Fibroblast of villous mesenchyme (primary cell): ENCODE results near the gene DHX36. TPM values are rescaled to one million over a fixed set of nuclear protein-coding genes. Genes with fewer than 3 reads are reported as not detected.
A peak's percentile ranks its signal among the peaks of the same experiment; 100 is the strongest.

Source experiments
- DNase-seq: peaks from one replicate; pipeline ENCODE4 v3.0.0-alpha.2; 2010; ENCODE audit warnings: low read depth
- H3K4me3 ChIP-seq: 2 replicates; pipeline ENCODE4 v1.5.1; 2011; ENCODE audit warnings: low read depth, mild to moderate bottlenecking, low read length
- CTCF ChIP-seq: IDR thresholded peaks from 2 replicates; pipeline ENCODE4 v1.5.1; 2012; ENCODE audit warnings: low read depth, mild to moderate bottlenecking, low read length; ENCODE audit not compliant: insufficient read depth
- total RNA-seq: library from RNA; depleted of rRNA; stranded (reverse); fragments of >200 nt; gene quantifications from 2 replicates; pipeline ENCODE4 v1.2.3, GENCODE V29; 2012

Gene DHX36
- total RNA-seq, 1 donor: 57.4 TPM

- H3K4me3 ChIP-seq: no peak overlapping the region
- TF ChIP-seq CTCF: no peak
- no peak for DNase-seq
Measured at GRCh38 chr3:154316974-154317767, 7.1 kb downstream of the DHX36 start.

- DNase-seq: no peak
- TF ChIP-seq CTCF: no peak
- no peak overlapping the region for H3K4me3 ChIP-seq
Measured at GRCh38 chr3:154314152-154314551, 10.1 kb downstream of the DHX36 start.

GRCh38 chr3:154310840-154311239 is 13.4 kb downstream of the DHX36 start:
- H3K4me3 ChIP-seq: no peak overlapping the region
- TF ChIP-seq CTCF: no peak
- DNase-seq: peak; percentile 42

- H3K4me3 ChIP-seq: no peak overlapping the region
- no peak for DNase-seq
- no peak for TF ChIP-seq CTCF
Measured at GRCh38 chr3:154307363-154307762, 16.9 kb downstream of the DHX36 start.

- no peak for TF ChIP-seq CTCF
- H3K4me3 ChIP-seq: no peak overlapping the region
- no peak for DNase-seq
Measured at GRCh38 chr3:154304936-154305335, 19.4 kb downstream of the DHX36 start.

GRCh38 chr3:154304116-154304786 is 20.0 kb downstream of the DHX36 start:
- H3K4me3 ChIP-seq: no peak overlapping the region
- no peak for TF ChIP-seq CTCF
- DNase-seq: peak; percentile 11
